Esophagus squamous epithelium (tissue), 4 donors: ENCODE data around the gene COQ8A.

Source experiments
- POLR2A ChIP-seq, 4 donors: fragments of 450-650 bp; IDR thresholded peaks; one replicate each; pipeline ENCODE4 v1.6.1; 2017; ENCODE audit warnings: antibody characterized with exemption in 4 of 4, mild to moderate bottlenecking in 4 of 4, moderate library complexity in 3 of 4
- TF ChIP-seq, protein P1 (sequence below), 6 experiments: fragments of 450-650 bp in 4 of 6; fragments of 200-600 bp in 2 of 6; sonication (generic) in 2 of 6; IDR thresholded peaks; one replicate each; pipeline ENCODE4 v1.5.1; 2016 to 2019; ENCODE audit warnings: antibody characterized with exemption in 6 of 6, mild to moderate bottlenecking in 4 of 6, moderate library complexity in 4 of 6

- TF ChIP-seq, protein P1, sequence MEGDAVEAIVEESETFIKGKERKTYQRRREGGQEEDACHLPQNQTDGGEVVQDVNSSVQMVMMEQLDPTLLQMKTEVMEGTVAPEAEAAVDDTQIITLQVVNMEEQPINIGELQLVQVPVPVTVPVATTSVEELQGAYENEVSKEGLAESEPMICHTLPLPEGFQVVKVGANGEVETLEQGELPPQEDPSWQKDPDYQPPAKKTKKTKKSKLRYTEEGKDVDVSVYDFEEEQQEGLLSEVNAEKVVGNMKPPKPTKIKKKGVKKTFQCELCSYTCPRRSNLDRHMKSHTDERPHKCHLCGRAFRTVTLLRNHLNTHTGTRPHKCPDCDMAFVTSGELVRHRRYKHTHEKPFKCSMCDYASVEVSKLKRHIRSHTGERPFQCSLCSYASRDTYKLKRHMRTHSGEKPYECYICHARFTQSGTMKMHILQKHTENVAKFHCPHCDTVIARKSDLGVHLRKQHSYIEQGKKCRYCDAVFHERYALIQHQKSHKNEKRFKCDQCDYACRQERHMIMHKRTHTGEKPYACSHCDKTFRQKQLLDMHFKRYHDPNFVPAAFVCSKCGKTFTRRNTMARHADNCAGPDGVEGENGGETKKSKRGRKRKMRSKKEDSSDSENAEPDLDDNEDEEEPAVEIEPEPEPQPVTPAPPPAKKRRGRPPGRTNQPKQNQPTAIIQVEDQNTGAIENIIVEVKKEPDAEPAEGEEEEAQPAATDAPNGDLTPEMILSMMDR (IDR thresholded peaks at IDR 0.05) = no peak
- no peak for TF ChIP-seq POLR2A (IDR thresholded peaks at IDR 0.05)
Measured at GRCh38 chr1:226983992-226984364, 43.9 kb downstream of the COQ8A start.
